Karpas-422 (cell line): ENCODE data around the gene TMEM221. TPM values are rescaled to one million over a fixed set of nuclear protein-coding genes. Genes with fewer than 3 reads are reported as not detected.
A peak's percentile ranks its signal among the peaks of the same experiment; 100 is the strongest.

Experiments used
- DNase-seq: peaks from one replicate; pipeline ENCODE4 v3.0.0-alpha.2; 2015
- H2AFZ ChIP-seq: fragments of 200-600 bp; sonication (generic); 2 replicates; pipeline ENCODE4 v1.6.1; 2014; ENCODE audit warnings: antibody characterized with exemption, low read length, mixed read lengths
- H3K27ac ChIP-seq: fragments of 200-600 bp; sonication (generic); 2 replicates; pipeline ENCODE4 v1.5.1; 2014; ENCODE audit warnings: mild to moderate bottlenecking, low read length, moderate library complexity
- H3K27me3 ChIP-seq: fragments of 200-600 bp; sonication (generic); 2 replicates; pipeline ENCODE4 v1.6.1; 2014; ENCODE audit warnings: low read length, mixed read lengths
- H3K36me3 ChIP-seq: fragments of 200-600 bp; sonication (generic); 2 replicates; pipeline ENCODE4 v1.6.1; 2014; ENCODE audit warnings: low read length, mixed read lengths; ENCODE audit not compliant: insufficient read depth
- H3K4me1 ChIP-seq: fragments of 200-600 bp; sonication (generic); 2 replicates; pipeline ENCODE4 v1.6.1; 2014; ENCODE audit warnings: mild to moderate bottlenecking, low read length, mixed read lengths
- H3K4me2 ChIP-seq: fragments of 200-600 bp; sonication (generic); 2 replicates; pipeline ENCODE4 v1.6.1; 2014; ENCODE audit warnings: low read length, low read depth, mild to moderate bottlenecking; ENCODE audit not compliant: poor library complexity, severe bottlenecking
- H3K4me3 ChIP-seq: fragments of 200-600 bp; sonication (generic); 2 replicates; pipeline ENCODE4 v1.5.1; 2014; ENCODE audit warnings: mild to moderate bottlenecking, antibody characterized with exemption, low read length, mixed read lengths
- H3K79me2 ChIP-seq: fragments of 200-600 bp; sonication (generic); 2 replicates; pipeline ENCODE4 v1.6.1; 2014; ENCODE audit warnings: mild to moderate bottlenecking, low read length, mixed read lengths
- H3K9ac ChIP-seq: fragments of 200-600 bp; sonication (generic); 2 replicates; pipeline ENCODE4 v1.6.0; 2014; ENCODE audit warnings: low read length
- H3K9me2 ChIP-seq: fragments of 200-600 bp; sonication (generic), shearing (Covaris generic); replicated peaks from 2 replicates; pipeline ENCODE4 v1.6.0; 2014; ENCODE audit warnings: mild to moderate bottlenecking, low read length, moderate library complexity; ENCODE audit not compliant: insufficient read depth
- H3K9me3 ChIP-seq: fragments of 300-700, 200-600 bp; sonication (generic); 2 replicates; pipeline ENCODE4 v1.6.1; 2014; ENCODE audit warnings: low read length, mixed read lengths
- H4K20me1 ChIP-seq: fragments of 200-600 bp; sonication (generic); 2 replicates; pipeline ENCODE4 v1.6.1; 2014; ENCODE audit warnings: mild to moderate bottlenecking, antibody characterized with exemption, low read length, low read depth; ENCODE audit not compliant: insufficient read depth
- total RNA-seq: library from RNA; depleted of rRNA; stranded (reverse); fragments of >200 nt; shearing (Covaris generic); gene quantifications from 2 replicates; pipeline ENCODE4 v1.2.3, GENCODE V29; 2014; ENCODE audit warnings: low replicate concordance; rRNA removed

TMEM221 gene
- total RNA-seq, 1 experiment from 2014 or later = not detected

- Histone ChIP-seq H3K9me2 (no peaks in the 10 kb centered on the region), H3K4me2 (peak overlapping the region; percentile 40), H3K9me3 (no peaks in the 10 kb centered on the region), H3K27ac (no peak overlapping the region), H3K4me1 (peaks cover 9% of the 10 kb centered on the region), H4K20me1 (no peaks in the 10 kb centered on the region), H3K9ac (no peak overlapping the region), H3K27me3 (no peaks in the 10 kb centered on the region), H3K4me3 (no peak overlapping the region; the same call in 1 of the 2 replicates), H3K79me2 (no peaks in the 10 kb centered on the region), H2AFZ (no peak overlapping the region), H3K36me3 (no peaks in the 10 kb centered on the region)
- peak; percentile 92 for DNase-seq
These were observed 57.6 kb downstream of the TMEM221 start for GRCh38 chr19:17390665-17391370.

- Histone ChIP-seq H3K4me3 (no peak overlapping the region), H3K79me2 (no peaks in the 10 kb centered on the region)
These were observed 58.4 kb downstream of the TMEM221 start for GRCh38 chr19:17389957-17390664.

GRCh38 chr19:17389288-17389687, 59.2 kb downstream of the TMEM221 start:
- Histone ChIP-seq H3K79me2 (no peaks in the 10 kb centered on the region), H3K4me2 (no peak overlapping the region), H3K27me3 (no peaks in the 10 kb centered on the region), H3K9ac (no peak overlapping the region), H4K20me1 (no peaks in the 10 kb centered on the region), H3K27ac (no peak overlapping the region), H3K36me3 (no peaks in the 10 kb centered on the region), H3K4me1 (peaks cover 9% of the 10 kb centered on the region), H3K4me3 (no peak overlapping the region), H2AFZ (no peak overlapping the region), H3K9me2 (no peaks in the 10 kb centered on the region), H3K9me3 (no peaks in the 10 kb centered on the region)
- DNase-seq = no peak

More at GRCh38 chr19:17389957-17390664, 58.4 kb downstream of the TMEM221 start:
- Histone ChIP-seq H3K27ac (no peak overlapping the region), H3K4me1 (peaks cover 9% of the 10 kb centered on the region), H3K27me3 (no peaks in the 10 kb centered on the region), H3K36me3 (no peaks in the 10 kb centered on the region), H2AFZ (no peak overlapping the region), H3K9ac (no peak overlapping the region), H3K9me3 (no peaks in the 10 kb centered on the region), H4K20me1 (no peaks in the 10 kb centered on the region), H3K4me2 (no peak overlapping the region), H3K9me2 (no peaks in the 10 kb centered on the region)
- no peak for DNase-seq

DNA sequence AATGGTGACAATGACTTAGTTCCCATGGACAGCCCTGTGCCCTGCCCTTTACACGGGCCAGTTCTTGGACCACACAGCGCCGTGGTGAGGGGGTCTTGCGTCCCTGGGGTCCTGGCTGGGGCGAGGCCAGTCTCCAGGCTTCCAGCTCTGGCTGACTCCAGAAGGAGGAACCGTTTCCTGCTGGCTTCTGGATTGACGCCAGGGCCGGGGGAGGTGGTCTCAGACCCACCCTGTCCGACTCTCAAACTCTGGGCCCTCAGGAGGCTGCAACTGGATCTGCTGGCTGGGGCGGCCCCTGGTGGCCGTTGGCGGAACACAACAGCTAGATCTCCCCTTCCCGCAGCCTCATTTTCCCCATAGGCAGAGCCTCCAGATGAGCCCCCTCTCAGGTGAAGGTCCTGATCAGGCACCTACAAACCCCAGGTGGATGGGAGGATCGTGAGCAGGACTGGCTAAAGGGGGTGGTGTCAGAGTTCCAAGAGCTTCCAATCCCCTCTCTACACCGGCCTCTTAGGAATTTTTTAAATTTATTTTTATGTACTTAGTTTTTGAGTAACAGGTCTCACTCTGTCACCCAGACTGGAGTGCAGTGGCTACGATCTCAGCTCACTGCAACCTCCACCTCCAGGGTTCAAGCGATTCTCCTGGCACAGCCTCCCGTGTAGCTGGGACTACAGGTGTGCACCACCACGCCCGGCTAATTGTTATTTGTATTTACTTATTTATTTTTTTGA, 62.4 kb downstream of the TMEM221 start:
- H3K9me3 ChIP-seq = no peaks in the 10 kb centered on the region
- no peak overlapping the region for H3K4me3 ChIP-seq
- no peaks in the 10 kb centered on the region for H3K36me3 ChIP-seq
- no peak overlapping the region for H3K9ac ChIP-seq
- H2AFZ ChIP-seq = no peak overlapping the region
- no peaks in the 10 kb centered on the region for H4K20me1 ChIP-seq
- no peaks in the 10 kb centered on the region for H3K9me2 ChIP-seq
- H3K79me2 ChIP-seq = no peaks in the 10 kb centered on the region
- peak; percentile 88 for DNase-seq
- peaks cover 12% of the 10 kb centered on the region for H3K4me1 ChIP-seq
- no peaks in the 10 kb centered on the region for H3K27me3 ChIP-seq
- H3K27ac ChIP-seq = no peak overlapping the region
- H3K4me2 ChIP-seq = no peak overlapping the region

Other genes with a start within 250 kb of the TMEM221 start
- gene USE1, start 233.3 kb downstream of the TMEM221 start, total RNA-seq = 34.0 and 39.8 TPM in 2 replicates
- 6.2 and 13.0 TPM in 2 replicates for gene OCEL1, start 222.4 kb downstream of the TMEM221 start, total RNA-seq
- gene NR2F6, start 202.7 kb downstream of the TMEM221 start, total RNA-seq = 8.6 and 20.3 TPM in 2 replicates
- 0.25 TPM in 1 of 2 replicates, not detected in the other for gene USHBP1, start 183.9 kb downstream of the TMEM221 start, total RNA-seq
- gene BABAM1, start 181.2 kb downstream of the TMEM221 start, total RNA-seq = 83.9 and 84.7 TPM in 2 replicates
- 19.6 and 29.4 TPM in 2 replicates for gene ANKLE1, start 166.8 kb downstream of the TMEM221 start, total RNA-seq
- 0.37 and 2.0 TPM in 2 replicates for gene ABHD8, start 145.2 kb downstream of the TMEM221 start, total RNA-seq
- 34.0 and 68.6 TPM in 2 replicates for gene MRPL34, start 142.8 kb downstream of the TMEM221 start, total RNA-seq
- 24.4 and 33.0 TPM in 2 replicates for gene DDA1, start 139.1 kb downstream of the TMEM221 start, total RNA-seq
- 0.82 and 2.3 TPM in 2 replicates for gene ANO8, start 113.8 kb downstream of the TMEM221 start, total RNA-seq
- gene GTPBP3, start 111.1 kb downstream of the TMEM221 start, total RNA-seq = 29.3 and 88.1 TPM in 2 replicates
- 0.22 and 0.41 TPM in 2 replicates for gene PLVAP, start 71.3 kb downstream of the TMEM221 start, total RNA-seq
- 4.1 and 9.3 TPM in 2 replicates for gene CCDC194, start 54.5 kb downstream of the TMEM221 start, total RNA-seq
- gene BST2, start 43.0 kb downstream of the TMEM221 start, total RNA-seq = 56.2 and 156 TPM in 2 replicates
- 44.7 and 55.2 TPM in 2 replicates for gene MVB12A, start 28.6 kb downstream of the TMEM221 start, total RNA-seq
- not detected in 2 replicates for gene NXNL1, start 12.3 kb upstream of the TMEM221 start, total RNA-seq
- 4.0 and 4.8 TPM in 2 replicates for gene SLC27A1, start 21.9 kb upstream of the TMEM221 start, total RNA-seq
- 93.0 and 130 TPM in 2 replicates for gene PGLS, start 63.0 kb upstream of the TMEM221 start, total RNA-seq
- 25.0 and 25.5 TPM in 2 replicates for gene COLGALT1, start 107.0 kb upstream of the TMEM221 start, total RNA-seq
- gene UNC13A, start 239.7 kb upstream of the TMEM221 start, total RNA-seq = under 0.01 TPM in 1 of 2 replicates, not detected in the other